GM13977 (cell line): Measurements from ENCODE around the gene FASTK.

Experiments used
- DNase-seq: peaks from one replicate; pipeline ENCODE4 v3.0.0; 2012; ENCODE audit warnings: low spot score
- CTCF ChIP-seq: IDR thresholded peaks from 2 replicates; pipeline ENCODE4 v1.5.1; 2012; ENCODE audit warnings: mild to moderate bottlenecking, control low read depth; ENCODE audit not compliant: insufficient read depth; ENCODE audit errors: extremely low read depth, missing control alignments
- in situ Hi-C: fragments of 300-500 bp; cut with MboI; formaldehyde crosslinking; loops from one replicate; pipeline ENCODE4 v1.12.0; 2022; ENCODE audit warnings: low sequenced_read_pairs, low pct_unique_long_range_greater_than_20kb, mixed read lengths, inconsistent platforms; ENCODE audit not compliant: unreplicated experiment

FASTK gene

DNA sequence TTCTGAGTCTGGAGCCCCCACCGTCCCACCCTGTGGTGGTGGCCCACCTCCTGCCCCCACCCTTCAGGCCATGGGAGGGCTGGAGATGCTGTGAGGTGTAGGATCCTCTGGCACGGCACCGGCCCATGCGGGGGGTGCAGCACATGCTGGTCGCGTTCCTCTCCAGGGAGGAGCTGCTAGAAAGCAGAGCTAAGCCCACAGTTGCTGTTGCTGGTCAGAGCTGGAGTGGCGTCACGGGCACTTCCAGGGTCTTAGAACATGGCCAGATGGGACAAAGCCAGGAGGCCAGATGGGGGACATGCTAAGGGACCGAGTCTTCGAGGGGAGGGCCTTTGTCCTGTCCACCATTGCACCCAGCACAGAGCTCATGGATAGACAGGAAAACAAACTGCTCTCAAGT is 27.3 kb upstream of the FASTK start:
- DNase-seq: no peak
- in situ Hi-C loops: no loop called here
- TF ChIP-seq CTCF: no peak

DNA sequence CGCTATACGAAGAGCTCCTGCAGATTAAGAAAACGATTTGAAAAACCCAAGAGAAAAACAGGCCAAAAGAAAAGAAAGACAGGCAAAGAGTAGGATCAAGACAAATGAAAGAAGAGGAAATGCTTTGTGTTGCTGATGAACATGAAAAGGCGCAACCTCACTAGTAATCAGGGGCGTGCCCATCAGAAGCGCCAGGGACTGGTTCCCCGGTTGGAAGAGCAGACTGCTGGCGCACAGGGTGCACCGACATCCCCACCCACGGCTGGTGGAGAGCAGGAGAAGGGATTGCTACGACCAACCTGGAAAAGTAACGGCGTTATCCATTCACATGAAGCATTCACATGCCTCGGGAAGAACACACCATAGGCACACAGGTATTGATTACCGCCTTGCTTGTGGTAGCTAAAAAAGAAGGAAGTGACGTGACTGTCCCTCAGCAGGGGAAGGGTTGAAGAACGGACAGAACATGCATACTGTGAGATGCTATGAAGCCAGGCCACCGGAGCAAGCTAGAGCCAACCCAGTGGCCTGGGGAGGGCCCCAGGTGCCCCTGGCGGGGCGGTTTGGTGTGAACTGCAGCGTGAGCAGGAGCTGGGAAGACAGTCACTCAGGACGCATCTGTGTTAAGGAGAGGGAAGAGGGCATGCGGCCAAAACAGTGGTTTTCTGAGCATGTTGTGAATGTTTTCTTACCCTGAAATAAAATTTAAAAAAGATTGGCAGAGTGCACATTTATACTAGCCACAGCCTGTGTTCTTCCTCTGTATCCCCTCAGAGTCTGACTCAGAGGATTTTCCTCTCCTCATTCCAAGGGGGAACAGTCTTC is 24.0 kb upstream of the FASTK start:
- no peak for DNase-seq
- TF ChIP-seq CTCF: no peak
- in situ Hi-C loops: no loop called here

- in situ Hi-C loops: no loop called here
- TF ChIP-seq CTCF: no peak
- no peak for DNase-seq
These were observed 23.4 kb upstream of the FASTK start for GRCh38 chr7:151103973-151104372.

GRCh38 chr7:151102991-151103390 is 22.4 kb upstream of the FASTK start:
- no peak for TF ChIP-seq CTCF

GRCh38 chr7:151101621-151102396 is 21.2 kb upstream of the FASTK start:
- in situ Hi-C loops: no loop called here
- no peak for DNase-seq
- TF ChIP-seq CTCF: no peak

More at GRCh38 chr7:151102991-151103390, 22.4 kb upstream of the FASTK start:
- in situ Hi-C loops: no loop called here
- no peak for DNase-seq

DNA sequence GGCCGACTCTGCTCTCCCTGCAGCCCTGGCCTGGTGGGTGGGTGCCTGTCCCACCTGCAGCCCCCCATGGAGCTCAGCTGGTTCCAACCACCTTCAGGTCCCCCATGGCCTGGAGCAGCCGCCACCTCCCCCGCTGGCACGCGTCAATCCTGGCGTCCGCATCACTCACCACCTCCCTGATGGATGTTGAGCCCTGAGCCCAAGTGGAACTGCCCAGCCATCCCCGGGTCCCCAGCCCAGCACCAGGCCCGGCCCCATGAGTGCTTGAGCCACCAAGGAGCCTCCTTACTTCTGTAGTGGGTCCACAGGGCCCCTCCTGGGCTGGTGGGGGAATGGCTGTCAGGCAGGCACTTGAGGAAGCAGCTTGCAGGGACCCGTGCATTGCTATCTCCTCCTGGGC is 20.3 kb upstream of the FASTK start:
- DNase-seq: no peak
- in situ Hi-C loops: no loop called here
- TF ChIP-seq CTCF: no peak
